Lower leg skin (tissue), 3 donors: ENCODE measurements around the gene NTSR1.

Experiments
- CTCF ChIP-seq, 3 donors: fragments of 450-650 bp; IDR thresholded peaks; one replicate each; pipeline ENCODE4 v1.5.1; 2016; ENCODE audit warnings: antibody characterized with exemption in 3 of 3, mild to moderate bottlenecking in 3 of 3, moderate library complexity in 2 of 3
- POLR2A ChIP-seq, 2 donors: fragments of 450-650 bp; IDR thresholded peaks; one replicate each; pipeline ENCODE4 v1.6.1; 2016 to 2017; ENCODE audit warnings: antibody characterized with exemption in 2 of 2, mild to moderate bottlenecking in 1 of 2, moderate library complexity in 1 of 2

DNA sequence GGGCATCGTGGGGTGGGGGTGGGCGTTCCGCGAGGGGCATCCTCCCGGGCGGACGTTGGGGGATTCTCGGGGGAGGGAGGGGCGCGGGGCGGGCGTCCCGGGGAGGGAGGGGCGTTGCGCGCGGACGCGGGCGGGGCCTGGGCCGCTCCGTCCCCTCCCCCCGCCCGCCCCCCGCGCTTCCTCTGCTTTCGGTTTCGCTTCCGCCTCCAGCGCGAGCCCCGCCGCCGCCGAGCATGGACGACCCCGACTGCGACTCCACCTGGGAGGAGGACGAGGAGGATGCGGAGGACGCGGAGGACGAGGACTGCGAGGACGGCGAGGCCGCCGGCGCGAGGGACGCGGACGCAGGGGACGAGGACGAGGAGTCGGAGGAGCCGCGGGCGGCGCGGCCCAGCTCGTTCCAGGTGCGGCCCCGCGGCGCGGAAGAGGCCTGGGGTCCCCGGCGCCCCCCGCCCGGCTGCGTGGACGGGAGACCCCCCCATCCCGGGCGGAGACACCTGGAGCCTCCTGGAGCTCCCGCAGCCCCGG lies 96.1 kb downstream of the NTSR1 start, which contains the start of gene OGFR:
- TF ChIP-seq CTCF (IDR thresholded peaks at IDR 0.05) (no peak), POLR2A (IDR thresholded peaks at IDR 0.05) (no peak)
